GM21360 (cell line): Measurements from ENCODE around the gene CCNI2.

Experiments used
- ATAC-seq: cut with Tn5 transposase; IDR thresholded peaks from one replicate; pipeline ENCODE4 v1.9.1; 2021; ENCODE audit warnings: mild to moderate bottlenecking, moderate library complexity; ENCODE audit not compliant: unreplicated experiment

CCNI2 gene, protein sequence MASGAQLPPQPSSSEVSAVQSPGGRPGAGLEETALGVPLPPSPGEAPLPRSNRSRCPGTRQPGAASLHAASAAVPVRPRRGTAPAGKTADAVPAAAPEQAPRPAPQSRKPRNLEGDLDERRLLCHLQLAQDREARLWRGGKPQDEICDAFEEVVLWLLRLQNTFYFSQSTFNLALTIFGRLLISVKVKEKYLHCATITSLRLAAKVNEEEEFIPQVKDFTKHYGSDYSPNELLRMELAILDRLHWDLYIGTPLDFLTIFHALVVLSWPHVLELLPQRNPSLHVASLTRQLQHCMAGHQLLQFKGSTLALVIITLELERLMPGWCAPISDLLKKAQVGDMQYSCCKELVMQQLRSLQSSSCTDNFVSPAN

DNA sequence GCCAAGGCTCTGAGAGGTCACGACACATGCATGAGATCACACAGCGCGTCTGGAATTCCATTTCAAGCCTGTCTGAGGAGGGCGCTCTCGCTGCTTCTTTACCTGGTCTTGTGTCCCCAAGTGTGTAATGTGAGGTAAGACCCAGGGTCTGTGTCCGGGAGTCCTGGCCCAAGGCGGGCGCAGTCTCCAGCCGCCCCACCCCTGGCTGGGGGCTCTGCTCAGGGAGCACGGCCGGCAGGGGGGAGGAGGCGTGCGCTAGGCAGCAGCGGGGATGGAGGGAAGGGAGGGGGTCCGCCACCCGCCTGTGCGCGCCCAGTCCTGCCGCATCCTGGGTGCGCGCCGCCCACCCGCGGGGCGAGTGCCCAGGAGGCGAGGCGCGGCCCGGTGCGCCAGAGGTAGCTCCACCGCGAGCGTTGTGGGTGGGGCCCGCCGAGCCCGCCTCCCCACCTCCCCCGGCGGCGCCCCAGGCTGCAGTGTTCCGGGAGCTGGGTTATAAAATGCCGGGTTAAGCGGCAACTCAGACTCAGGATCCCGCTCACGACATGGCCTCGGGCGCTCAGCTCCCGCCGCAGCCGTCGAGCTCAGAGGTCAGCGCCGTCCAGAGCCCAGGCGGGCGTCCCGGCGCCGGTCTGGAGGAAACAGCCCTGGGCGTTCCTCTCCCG is at the start of gene CCNI2:
TSS of gene CCNI2 (plus strand) at position 473 of the 662 bp plus-strand sequence. CDS start at position 543, 70 bp downstream.
- no peak for ATAC-seq

DNA sequence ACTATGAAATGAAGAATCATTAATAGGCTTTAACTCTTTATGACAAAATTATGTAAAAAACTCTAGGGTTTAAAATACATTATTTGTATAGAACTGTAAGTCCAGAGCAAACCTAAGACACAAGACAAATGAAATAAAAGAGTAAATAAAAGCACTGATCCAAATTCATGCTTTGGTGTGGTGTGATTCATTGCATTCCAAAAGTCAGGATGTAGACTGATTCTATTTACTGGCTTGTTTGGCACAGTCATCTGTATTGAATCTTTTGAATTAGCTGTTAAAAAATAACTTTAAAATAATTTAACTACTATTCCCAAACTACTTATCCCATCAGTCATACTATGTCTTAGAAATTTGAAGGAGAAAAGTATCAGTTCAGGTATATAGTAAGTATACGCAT is 42.4 kb upstream of the CCNI2 start:
- ATAC-seq: no peak

DNA sequence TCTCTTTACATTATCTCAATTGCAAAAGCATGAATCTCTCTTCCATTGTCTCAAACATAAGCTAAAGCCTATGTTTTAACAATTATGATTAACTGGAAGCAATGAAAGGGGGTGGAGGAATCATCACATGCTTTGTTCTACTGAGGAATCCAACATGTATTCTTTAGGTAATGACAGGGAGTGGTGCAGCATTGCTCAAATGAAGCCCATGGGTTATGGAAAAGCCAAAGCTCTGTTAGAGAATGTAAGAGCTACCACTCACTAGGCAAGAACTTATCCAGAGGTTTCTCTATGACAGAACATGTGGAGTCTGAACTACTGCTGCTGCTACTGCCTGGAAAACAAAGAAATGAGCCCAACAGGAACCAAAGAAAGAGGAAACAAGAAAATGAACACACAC is 38.6 kb upstream of the CCNI2 start:
- ATAC-seq: no peak

DNA sequence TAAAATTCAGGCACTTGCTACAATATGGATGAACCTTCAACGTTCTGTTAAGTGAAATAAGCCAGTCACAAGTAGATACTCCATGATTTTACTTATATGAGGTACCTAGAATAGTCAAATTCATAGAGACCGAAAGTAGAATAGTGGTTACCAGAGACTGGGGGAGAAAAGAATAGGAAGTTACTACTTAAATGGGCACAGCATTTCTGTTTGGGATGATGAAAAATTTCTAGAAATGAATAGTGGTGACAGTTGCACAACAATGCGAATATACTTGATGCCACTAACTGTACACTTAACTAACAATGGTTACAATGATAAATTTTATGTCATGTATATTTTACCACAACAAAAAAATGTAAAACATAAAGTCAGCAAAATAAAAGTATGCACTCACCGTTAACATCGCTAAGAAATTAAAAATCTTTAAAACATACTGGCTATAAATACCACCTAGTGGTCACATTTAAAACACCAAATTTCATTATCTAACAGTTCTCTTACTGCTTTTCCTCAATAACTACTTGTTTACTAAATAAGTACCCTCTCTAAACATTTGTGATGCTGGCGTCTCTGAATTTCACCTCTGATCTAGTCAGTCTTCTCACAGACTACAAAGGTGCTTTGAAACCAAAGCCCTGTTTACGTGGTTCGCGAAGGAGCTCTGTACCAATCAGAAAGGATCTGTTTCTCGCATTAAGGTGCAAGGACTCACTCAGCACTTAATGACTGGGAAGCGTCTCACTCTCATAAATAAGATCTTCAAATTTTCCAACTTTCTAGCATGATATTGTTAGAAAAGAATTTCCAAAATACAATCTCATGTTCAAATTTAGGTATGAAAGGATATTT is 32.5 kb upstream of the CCNI2 start:
- no peak for ATAC-seq

DNA sequence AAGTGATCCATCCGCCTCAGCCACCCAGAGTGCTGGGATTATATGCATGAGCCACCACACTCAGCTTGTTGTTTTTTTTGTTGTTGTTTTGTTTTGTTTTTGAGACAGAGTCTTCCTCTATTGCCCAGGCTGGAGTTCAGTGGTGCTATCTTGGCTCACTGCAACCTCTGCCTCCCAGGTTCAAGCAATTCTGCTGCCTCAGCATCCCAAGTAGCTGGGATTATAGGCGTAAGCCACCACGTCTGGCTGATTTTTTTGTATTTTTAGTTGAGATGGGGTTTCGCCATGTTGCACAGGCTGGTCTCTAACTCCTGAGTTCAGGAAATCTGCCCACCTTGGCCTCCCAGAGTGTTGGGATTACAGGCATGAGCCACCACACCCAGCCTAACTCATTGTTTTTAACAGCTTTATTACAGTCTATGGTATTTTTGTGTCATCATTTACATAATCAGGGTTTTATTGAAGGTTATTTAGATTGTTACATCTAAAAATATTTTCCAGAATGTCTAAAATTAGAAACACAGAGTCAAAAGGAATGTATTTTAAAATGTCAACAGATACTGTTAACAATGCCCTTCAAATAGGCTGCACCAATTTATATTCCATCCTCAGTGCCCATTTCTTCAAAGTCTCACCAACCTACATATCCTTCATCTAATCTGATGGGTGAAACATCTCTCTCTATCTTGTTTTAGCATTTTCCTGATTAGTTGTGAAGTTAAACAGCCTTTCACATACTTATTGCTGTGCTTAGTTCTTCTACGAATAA is 28.5 kb upstream of the CCNI2 start:
- no peak for ATAC-seq

DNA sequence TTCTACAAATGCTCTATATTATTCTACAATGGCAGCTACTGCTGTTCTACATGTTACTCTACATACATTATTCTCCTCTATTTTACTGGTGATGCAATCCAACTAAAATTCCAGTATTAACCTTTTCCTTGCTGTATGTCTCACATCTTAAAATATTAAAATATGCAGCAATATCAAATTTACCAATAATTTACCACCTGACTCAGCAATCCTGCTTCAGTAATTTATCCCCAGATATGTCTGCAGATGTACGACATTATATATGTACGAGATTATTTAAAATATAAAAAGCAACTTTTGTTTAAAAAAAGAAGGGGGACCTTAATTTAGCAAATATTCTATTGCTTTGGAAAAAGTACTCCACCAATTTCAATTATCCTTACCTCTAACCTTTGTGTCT is 21.5 kb upstream of the CCNI2 start:
- no peak for ATAC-seq

DNA sequence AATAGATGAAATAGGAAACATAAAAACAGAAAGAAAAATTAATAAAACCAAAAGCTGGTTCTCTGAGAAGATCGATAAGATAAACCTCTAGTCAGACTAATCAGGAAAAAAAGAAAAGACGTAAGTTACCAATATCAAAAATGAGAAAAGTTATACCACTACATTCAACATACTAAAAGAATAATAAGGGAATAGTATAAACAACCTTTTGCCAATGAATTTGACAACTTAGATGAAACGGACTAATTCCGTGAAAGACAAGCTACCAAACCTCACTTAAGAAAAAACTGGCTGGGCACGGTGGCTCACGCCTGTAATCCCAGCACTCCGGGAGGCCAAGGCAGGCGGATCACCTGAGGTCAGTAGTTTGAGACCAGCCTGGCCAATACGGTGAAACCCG is 17.3 kb upstream of the CCNI2 start:
- ATAC-seq: no peak

DNA sequence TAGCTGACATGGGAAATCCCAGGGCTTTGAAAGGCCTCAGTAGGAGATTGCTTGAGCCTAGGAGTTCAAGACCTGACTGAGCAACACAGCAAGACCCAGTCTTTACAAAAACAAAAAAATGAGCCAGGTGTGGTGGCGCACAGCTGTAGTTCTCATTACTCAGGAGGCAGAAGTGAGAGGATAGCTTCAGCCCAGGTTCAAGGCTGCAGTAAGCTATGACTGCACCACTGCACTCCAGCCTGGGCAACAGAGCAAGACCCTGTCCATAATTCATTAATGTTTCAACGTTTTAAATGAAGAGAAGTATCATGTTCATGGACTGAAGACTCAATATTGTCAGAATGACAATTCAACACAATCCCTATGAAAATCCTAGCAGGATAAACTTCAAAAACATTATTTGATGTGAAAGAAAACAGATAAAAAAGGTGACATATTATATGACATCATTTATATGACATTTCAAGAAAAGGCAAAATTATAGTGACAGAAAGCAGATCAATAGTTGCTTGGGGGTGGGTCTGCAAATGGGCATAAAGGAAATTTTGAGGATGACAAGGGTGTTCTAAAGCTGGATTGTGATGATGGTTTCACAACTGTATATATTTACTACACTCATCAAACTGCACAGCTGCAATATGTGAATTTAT is 13.6 kb upstream of the CCNI2 start:
- no peak for ATAC-seq

DNA sequence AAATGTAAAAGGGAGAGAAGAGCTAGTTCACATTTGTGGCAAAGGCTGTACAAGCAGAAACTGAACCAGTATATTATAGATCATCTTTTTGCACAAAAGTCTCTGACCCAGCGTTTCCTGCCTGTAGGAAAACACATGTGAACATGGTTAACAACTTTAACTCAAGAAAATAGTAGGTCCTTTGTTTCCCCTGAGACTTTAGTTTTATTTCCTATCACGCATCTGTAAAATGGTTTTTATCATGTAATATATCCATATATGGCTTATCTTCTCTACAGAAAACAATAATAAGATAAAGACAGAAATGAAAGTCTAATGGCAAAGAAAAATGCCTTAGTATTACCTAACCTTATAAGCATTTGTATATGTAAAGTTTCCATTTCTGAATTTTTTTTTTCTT is 12.5 kb upstream of the CCNI2 start:
- ATAC-seq: no peak

DNA sequence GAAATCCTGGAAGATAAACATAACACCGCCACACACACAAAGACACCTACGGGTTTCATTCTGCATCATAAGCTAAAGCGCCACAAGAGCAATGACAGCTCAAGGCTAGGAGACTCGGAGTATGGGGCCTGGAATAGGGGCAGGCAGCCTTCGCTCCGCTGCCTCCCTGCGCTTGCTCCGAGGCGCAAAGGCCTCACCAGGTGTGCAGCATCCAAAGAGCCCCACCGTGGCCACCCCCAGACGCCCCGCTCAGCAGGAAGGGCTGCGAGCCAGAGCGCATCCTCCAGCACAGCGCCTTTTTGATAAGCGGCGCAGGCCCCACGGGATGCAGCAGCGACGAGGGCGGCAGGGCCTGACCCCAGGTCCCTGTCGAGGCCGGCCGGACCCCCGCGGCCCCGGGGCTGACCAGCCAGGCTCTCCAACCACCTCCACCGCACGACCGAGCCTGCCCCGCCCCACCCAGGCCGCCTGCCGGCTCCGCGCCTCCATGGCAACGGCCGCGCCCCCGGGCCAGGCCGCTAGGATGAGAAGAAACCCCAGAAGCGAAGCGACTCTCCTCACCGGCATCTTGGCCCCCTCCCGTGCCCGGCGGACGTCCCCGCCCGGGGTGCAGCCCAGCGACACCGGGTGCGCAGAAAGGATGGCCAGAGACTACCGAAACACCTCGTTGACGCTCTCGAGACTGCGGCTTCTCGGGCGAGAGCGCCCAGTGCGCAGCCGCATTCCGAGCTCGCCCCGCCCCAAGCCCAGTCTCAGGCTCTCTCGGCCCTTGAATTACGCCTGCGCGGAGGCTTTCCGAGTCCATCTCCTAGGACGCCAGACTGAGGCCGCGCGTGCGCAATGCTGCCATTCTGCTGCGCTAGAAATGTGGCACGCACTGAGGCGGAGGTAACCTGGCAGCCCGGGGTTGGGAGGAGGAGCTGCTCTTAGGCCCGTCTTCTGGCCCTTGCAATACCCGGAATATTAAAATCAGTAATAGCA is 10.1 kb upstream of the CCNI2 start, which contains the start of gene KIF3A:
TSS of gene KIF3A (minus strand) at position 694 of the 981 bp plus-strand sequence. CDS start at position 567, 127 bp downstream.
- ATAC-seq: peak; percentile 88

DNA sequence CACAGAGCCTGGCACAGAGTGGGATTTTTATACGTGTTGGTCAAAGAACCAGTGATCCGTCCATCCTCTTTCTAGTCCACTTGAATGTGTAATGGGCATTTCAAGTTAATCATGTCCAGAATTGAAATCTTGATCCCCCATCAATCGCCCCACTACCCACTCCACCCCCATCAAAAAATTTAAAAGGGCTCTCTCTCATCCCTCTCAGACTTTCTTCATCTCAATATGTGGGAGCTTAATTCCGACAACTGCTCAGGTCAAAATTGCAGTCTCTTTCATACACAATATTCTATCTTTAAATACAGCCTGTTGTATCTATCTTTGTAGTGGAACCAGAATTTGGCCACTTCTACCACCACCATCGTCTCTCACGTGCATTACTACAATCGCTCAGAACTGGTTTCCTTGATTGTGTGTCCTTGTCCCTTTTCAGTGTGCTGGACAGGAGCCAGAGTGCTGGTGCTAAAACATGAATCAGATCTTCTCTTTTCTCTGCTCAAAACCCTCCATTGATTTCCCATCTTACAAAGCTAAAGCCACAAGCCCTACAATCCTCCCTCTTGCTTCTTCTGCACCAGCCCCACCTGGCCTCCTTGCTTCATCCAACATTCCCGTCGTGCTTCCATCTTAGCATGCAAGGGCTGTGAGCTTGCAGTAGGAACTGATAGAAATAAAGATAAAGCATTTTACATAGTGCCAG is 9.1 kb upstream of the CCNI2 start:
- ATAC-seq: no peak

DNA sequence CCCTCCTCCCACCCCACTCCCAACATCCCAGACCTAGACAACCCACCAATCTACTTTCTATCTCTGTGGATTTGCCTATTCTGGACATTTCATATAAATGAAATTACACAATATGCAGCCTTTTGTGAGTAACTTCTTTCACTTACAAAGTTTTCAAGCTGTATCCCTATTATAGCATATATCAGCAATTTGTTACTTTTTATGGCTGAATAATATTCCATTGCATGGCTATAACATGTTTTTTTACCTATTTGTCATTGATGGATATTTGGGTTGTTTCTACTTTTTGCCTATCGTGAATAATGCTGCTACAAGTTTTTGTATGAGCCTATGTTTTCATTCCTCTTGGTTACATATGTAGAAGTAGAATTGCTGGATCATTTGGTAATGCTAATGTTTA is 8.0 kb upstream of the CCNI2 start:
- ATAC-seq: no peak

DNA sequence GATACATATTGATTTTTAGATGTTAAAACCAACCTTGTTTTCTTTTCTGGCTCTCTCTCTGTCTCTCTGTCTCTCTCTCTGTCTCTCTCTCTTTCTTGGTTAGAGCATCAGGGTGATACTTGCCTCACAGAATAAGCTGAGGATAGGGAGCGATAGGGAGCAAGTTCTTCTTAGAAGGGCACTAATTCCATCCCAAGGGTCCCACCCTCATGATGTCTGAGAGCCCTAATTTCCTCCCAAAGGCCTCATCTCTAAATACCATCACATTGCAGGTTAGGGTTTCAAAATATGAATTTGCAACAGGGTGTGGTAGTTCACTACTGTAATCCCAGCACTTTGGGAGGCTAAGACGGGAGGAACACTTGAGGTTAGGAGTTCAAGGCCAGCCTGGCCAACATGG is 5.1 kb upstream of the CCNI2 start:
- ATAC-seq: no peak

DNA sequence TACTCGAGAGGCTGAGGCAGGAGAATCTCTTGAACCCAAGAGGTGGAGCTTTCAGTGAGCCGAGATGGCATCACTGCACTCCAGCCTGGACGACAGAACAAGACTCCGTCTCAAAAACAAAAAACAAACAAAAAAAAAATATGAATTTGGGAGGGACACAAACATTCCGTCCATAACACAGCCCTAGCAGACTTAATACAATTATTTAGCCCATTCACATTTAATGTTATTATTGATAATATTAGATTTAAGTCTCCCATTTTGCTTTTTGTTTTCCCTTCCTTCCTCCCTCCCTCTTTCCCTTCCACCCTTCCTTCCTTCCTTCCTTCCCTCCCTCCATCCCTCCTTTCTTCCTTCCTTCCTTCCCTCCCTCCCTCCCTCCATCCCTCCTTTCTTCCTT is 4.6 kb upstream of the CCNI2 start:
- ATAC-seq: no peak

DNA sequence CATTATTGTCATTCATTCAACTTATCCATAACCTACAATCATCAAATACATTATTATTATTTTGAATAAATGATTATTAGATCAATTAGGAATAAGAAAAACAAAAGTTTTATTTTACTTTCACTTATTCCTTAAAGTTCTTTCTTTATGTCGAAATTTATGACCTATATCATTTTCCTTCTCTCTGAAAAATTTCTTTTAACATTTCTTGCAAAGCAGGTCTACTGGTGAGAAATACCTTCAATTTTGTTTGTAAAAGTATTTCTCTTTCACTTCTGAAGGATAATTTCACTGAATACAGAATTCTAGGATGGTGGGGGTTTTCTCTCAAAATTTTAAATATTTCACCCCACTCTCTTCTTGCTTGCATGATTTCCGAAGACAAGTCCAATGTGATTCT is 2.6 kb upstream of the CCNI2 start:
- no peak for ATAC-seq

DNA sequence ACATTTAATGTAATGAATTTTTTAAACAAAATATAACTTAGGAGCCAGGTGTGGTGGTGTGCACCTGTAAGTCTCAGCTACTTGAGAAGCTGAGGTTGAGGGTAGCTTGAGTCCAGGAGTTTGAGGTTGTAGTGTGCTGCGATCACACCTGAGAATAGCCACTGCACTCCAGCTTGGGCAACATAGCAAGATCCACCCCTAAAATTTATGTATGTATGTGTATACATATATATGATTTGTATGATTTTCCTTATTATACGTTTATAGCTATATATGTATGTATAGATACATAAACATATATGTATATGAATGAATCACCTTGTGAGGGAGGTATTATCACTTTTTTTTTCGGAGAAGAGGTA is 653 bp upstream of the CCNI2 start:
- no peak for ATAC-seq

DNA sequence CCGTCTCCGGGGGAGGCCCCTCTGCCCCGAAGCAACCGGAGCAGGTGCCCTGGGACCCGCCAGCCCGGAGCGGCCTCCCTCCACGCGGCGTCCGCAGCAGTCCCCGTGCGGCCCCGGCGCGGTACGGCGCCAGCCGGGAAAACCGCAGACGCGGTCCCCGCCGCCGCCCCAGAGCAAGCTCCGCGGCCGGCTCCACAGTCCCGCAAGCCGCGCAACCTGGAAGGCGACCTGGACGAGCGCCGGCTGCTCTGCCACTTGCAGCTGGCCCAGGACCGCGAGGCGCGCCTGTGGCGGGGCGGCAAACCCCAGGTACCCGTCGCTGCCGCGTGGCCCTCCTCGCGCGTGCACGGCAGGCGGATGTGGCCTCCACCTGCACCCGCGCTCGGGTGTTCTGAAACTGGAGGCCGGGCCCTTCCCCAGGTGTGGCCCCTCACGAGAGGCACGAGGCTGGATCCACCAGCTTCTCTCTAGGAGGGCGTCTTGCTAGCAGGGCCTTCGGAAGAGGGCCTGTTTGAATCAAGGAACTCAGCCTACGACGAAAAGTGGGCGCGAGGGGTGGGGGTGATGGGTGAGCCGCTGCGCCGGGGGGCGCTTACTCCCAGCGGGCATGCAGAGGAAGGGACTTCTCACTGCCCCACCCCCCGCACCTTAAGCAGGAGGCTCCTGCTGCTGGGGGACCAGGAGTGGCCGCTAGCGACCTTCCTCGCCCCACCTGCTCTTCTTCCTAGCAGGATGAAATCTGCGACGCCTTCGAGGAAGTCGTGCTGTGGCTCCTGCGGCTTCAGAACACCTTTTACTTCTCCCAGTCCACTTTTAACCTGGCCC is 602 bp downstream of the CCNI2 start:
- ATAC-seq: no peak

DNA sequence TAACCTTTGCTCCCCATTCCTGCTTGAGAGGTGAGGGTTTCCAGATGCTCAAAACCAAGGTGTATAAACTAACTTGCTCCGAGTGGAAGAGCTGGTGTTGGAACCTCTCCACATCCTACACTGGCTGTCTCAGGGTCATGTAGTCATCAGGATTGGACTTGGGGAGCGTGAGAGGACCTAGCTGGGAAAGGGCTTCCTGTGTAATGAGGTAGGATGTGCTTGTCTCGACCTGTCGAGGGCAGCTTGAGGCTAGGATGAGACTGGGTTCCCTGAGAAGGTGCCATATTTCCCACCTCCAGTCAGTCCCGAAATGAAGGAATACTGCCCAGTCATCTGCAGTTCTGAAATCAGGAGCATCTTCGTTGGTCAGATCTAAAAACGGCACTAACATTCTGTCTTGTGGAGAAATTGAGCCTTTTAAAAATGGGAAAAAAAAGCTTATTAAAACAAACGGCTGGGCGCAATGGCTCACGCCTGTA is 1.3 kb downstream of the CCNI2 start:
- ATAC-seq: no peak
